GM23338 (cell line): Measurements from ENCODE around the gene TLR6. TPM values are rescaled to one million over a fixed set of nuclear protein-coding genes. Genes with fewer than 3 reads are reported as not detected.

Experiments used
- ATAC-seq: fragments of 200-7000 bp; cut with Tn5 transposase; 3 replicates; pipeline ENCODE4 v1.9.1; 2020
- DNase-seq: peaks from one replicate; pipeline ENCODE4 v3.0.0-alpha.2; 2015; ENCODE audit warnings: low spot score
- H2AFZ ChIP-seq: fragments of 200-600 bp; sonication (generic); 2 replicates; pipeline ENCODE4 v1.8.0; 2016; ENCODE audit warnings: antibody characterized with exemption, mild to moderate bottlenecking, moderate library complexity
- H3F3A ChIP-seq: fragments of 200-600 bp; sonication (generic); replicated peaks from 2 replicates; pipeline ENCODE4 v1.8.0; 2017; ENCODE audit warnings: antibody characterized with exemption, mixed run types, low read depth
- H3K27ac ChIP-seq: fragments of 200-600 bp; sonication (generic); 2 replicates; pipeline ENCODE4 v1.6.1; 2016; ENCODE audit warnings: low read depth
- H3K27me3 ChIP-seq: fragments of 200-600 bp; sonication (generic); 2 replicates; pipeline ENCODE4 v1.8.0; 2016; ENCODE audit warnings: mild to moderate bottlenecking, mixed run types, moderate library complexity; ENCODE audit not compliant: insufficient read depth
- H3K36me3 ChIP-seq: fragments of 200-600 bp; sonication (generic); 2 replicates; pipeline ENCODE4 v1.8.0; 2016; ENCODE audit warnings: mild to moderate bottlenecking; ENCODE audit not compliant: insufficient read depth
- H3K4me1 ChIP-seq: fragments of 200-600 bp; sonication (generic); 2 replicates; pipeline ENCODE4 v1.8.0; 2016; ENCODE audit warnings: mild to moderate bottlenecking, moderate library complexity; ENCODE audit not compliant: insufficient read depth
- H3K4me2 ChIP-seq: fragments of 200-600 bp; sonication (generic); 2 replicates; pipeline ENCODE4 v1.7.1; 2017; ENCODE audit warnings: mixed run types
- H3K4me3 ChIP-seq: fragments of 200-600 bp; sonication (generic); 2 replicates; pipeline ENCODE4 v1.6.1; 2016; ENCODE audit warnings: mixed run types
- H3K79me2 ChIP-seq: fragments of 200-600 bp; sonication (generic); replicated peaks from 2 replicates; pipeline ENCODE4 v1.8.0; 2017; ENCODE audit warnings: mild to moderate bottlenecking; ENCODE audit not compliant: insufficient read depth
- H3K9me2 ChIP-seq: fragments of 200-600 bp; sonication (generic); 2 replicates; pipeline ENCODE4 v1.8.0; 2017; ENCODE audit not compliant: insufficient read depth
- H4K20me1 ChIP-seq: fragments of 200-600 bp; sonication (generic); replicated peaks from 2 replicates; pipeline ENCODE4 v1.8.0; 2017; ENCODE audit warnings: mild to moderate bottlenecking; ENCODE audit not compliant: insufficient read depth
- H3K27ac Mint-ChIP-seq: 2 replicates; pipeline ENCODE4 v1.8.0; 2020; ENCODE audit warnings: inconsistent platforms, mild to moderate bottlenecking, moderate library complexity, mixed read lengths
- H3K27me3 Mint-ChIP-seq: 3 replicates; pipeline ENCODE4 v1.8.0; 2022; ENCODE audit warnings: low read depth, mild to moderate bottlenecking, moderate library complexity, mixed read lengths, inconsistent platforms; ENCODE audit not compliant: insufficient read depth, poor library complexity
- H3K36me3 Mint-ChIP-seq: 3 replicates; pipeline ENCODE4 v1.8.0; 2021; ENCODE audit warnings: low read depth, mild to moderate bottlenecking, inconsistent platforms, moderate library complexity, mixed read lengths
- H3K4me1 Mint-ChIP-seq: 3 replicates; pipeline ENCODE4 v1.8.0; 2020; ENCODE audit warnings: mild to moderate bottlenecking, inconsistent platforms, mixed read lengths
- H3K4me3 Mint-ChIP-seq: 3 replicates; pipeline ENCODE4 v1.8.0; 2021; ENCODE audit warnings: moderate library complexity, mild to moderate bottlenecking, inconsistent platforms, mixed read lengths
- H3K9me3 Mint-ChIP-seq: 3 replicates; pipeline ENCODE4 v1.8.0; 2020; ENCODE audit warnings: moderate library complexity, mild to moderate bottlenecking, inconsistent platforms, mixed read lengths
- CREB1 ChIP-seq: fragments of 250-450 bp; sonication (Bioruptor Pico); IDR thresholded peaks from 2 replicates; pipeline ENCODE4 v1.5.0; 2020; ENCODE audit warnings: low read depth, mild to moderate bottlenecking, moderate library complexity
- EZH2phosphoT487 ChIP-seq: fragments of 200-600 bp; sonication (generic); IDR thresholded peaks from one replicate; pipeline ENCODE4 v1.8.1; 2018; ENCODE audit warnings: antibody characterized with exemption; ENCODE audit not compliant: unreplicated experiment
- JUNB ChIP-seq: IDR thresholded peaks from one replicate; pipeline ENCODE4 v1.6.1; 2016; ENCODE audit warnings: antibody characterized with exemption; ENCODE audit not compliant: unreplicated experiment
- NANOG ChIP-seq: IDR thresholded peaks from 2 replicates; pipeline ENCODE4 v1.6.1; 2016; ENCODE audit warnings: antibody characterized with exemption, borderline replicate concordance
- ZNF331 ChIP-seq: fragments of 250-450 bp; sonication (Bioruptor Pico); IDR thresholded peaks from 2 replicates; pipeline ENCODE4 v1.5.0; 2020; ENCODE audit warnings: low read depth, mild to moderate bottlenecking, moderate library complexity
- polyA plus RNA-seq: library from polyadenylated mRNA; unstranded; fragments of >200 nt; fragmentation: Nextera tagmentation; extraction: Ambion mirVana; gene quantifications from 2 replicates; pipeline ENCODE4 v1.2.1, GENCODE V29; 2016
- total RNA-seq: library from RNA; depleted of rRNA; stranded (reverse); fragments of >200 nt; shearing (Covaris generic); gene quantifications from 2 replicates; pipeline ENCODE4 v1.2.3, GENCODE V29; 2014
- TF ChIP-seq, protein P1 (sequence below): fragments of 250-450 bp; sonication (Bioruptor Pico); IDR thresholded peaks from 2 replicates; pipeline ENCODE4 v1.5.0; 2020; ENCODE audit warnings: mild to moderate bottlenecking, moderate library complexity
- TF ChIP-seq, protein P2 (sequence below), 2 experiments: fragments of 200-600 bp in 1 of 2; sonication (generic) in 1 of 2; conservative IDR thresholded peaks; 2 replicates each; pipeline versions ENCODE4 v1.5.1 to v1.6.1; 2016 to 2017; ENCODE audit warnings: antibody characterized with exemption in 2 of 2, low read depth in 2 of 2, mild to moderate bottlenecking in 2 of 2, moderate library complexity in 1 of 2

Gene TLR6
- total and polyA plus RNA-seq, 2 experiments from 2014 or later: 0.14 TPM; not detected in 1

DNA sequence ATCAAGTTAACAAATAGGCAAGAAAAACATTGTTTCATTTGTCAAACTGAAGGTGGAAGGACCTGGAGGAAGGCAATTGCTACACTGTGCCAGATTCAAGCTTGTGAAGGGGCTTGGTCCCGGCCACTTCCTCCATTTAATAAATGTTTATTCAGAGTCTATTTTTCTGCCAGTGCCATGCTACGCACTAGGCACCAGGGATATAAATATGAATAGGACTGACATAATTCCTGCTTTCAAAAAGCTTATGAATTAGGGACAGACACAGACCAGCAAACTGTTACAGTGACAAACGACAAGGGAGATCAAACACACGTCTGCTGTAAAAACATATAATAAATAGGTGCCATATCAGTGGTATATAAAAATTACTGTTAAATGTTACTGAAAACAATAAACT, 571 bp downstream of the TLR6 start (continued):
- TF ChIP-seq, protein P1, sequence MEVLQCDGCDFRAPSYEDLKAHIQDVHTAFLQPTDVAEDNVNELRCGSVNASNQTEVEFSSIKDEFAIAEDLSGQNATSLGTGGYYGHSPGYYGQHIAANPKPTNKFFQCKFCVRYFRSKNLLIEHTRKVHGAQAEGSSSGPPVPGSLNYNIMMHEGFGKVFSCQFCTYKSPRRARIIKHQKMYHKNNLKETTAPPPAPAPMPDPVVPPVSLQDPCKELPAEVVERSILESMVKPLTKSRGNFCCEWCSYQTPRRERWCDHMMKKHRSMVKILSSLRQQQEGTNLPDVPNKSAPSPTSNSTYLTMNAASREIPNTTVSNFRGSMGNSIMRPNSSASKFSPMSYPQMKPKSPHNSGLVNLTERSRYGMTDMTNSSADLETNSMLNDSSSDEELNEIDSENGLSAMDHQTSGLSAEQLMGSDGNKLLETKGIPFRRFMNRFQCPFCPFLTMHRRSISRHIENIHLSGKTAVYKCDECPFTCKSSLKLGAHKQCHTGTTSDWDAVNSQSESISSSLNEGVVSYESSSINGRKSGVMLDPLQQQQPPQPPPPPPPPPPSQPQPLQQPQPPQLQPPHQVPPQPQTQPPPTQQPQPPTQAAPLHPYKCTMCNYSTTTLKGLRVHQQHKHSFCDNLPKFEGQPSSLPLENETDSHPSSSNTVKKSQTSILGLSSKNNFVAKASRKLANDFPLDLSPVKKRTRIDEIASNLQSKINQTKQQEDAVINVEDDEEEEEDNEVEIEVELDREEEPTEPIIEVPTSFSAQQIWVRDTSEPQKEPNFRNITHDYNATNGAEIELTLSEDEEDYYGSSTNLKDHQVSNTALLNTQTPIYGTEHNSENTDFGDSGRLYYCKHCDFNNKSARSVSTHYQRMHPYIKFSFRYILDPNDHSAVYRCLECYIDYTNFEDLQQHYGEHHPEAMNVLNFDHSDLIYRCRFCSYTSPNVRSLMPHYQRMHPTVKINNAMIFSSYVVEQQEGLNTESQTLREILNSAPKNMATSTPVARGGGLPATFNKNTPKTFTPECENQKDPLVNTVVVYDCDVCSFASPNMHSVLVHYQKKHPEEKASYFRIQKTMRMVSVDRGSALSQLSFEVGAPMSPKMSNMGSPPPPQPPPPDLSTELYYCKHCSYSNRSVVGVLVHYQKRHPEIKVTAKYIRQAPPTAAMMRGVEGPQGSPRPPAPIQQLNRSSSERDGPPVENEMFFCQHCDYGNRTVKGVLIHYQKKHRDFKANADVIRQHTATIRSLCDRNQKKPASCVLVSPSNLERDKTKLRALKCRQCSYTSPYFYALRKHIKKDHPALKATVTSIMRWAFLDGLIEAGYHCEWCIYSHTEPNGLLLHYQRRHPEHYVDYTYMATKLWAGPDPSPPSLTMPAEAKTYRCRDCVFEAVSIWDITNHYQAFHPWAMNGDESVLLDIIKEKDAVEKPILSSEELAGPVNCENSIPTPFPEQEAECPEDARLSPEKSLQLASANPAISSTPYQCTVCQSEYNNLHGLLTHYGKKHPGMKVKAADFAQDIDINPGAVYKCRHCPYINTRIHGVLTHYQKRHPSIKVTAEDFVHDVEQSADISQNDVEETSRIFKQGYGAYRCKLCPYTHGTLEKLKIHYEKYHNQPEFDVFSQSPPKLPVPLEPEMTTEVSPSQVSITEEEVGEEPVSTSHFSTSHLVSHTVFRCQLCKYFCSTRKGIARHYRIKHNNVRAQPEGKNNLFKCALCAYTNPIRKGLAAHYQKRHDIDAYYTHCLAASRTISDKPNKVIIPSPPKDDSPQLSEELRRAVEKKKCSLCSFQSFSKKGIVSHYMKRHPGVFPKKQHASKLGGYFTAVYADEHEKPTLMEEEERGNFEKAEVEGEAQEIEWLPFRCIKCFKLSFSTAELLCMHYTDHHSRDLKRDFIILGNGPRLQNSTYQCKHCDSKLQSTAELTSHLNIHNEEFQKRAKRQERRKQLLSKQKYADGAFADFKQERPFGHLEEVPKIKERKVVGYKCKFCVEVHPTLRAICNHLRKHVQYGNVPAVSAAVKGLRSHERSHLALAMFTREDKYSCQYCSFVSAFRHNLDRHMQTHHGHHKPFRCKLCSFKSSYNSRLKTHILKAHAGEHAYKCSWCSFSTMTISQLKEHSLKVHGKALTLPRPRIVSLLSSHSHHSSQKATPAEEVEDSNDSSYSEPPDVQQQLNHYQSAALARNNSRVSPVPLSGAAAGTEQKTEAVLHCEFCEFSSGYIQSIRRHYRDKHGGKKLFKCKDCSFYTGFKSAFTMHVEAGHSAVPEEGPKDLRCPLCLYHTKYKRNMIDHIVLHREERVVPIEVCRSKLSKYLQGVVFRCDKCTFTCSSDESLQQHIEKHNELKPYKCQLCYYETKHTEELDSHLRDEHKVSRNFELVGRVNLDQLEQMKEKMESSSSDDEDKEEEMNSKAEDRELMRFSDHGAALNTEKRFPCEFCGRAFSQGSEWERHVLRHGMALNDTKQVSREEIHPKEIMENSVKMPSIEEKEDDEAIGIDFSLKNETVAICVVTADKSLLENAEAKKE (CRISPR knock-in tag): no peak
- no peak for TF ChIP-seq EZH2phosphoT487
- no peak for TF ChIP-seq NANOG
- no peak for TF ChIP-seq ZNF331 (CRISPR knock-in tag)
- no peak for TF ChIP-seq JUNB

DNA sequence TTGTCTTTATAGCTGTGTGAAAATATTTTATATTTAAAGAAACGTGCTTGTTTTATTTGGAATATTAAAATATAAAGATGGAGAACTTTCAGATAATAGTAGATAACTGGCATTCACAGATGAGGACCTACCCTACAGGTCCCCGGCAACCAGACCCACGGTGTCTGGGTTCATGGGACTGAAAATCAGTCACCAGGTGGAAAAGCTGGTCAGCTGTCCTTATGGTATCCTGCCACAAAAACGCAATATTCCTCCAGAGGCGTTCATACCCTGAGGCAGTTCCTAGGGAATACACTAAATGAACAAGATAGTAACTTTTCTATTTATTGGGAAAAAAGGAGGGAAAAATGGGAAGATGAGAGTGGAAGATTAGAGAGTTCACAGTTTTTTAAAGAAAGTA, 1.2 kb downstream of the TLR6 start:
- ATAC-seq (no peak), DNase-seq (no peak)
- Mint-ChIP-seq H3K27ac (no peak overlapping the region), H3K36me3 (no peaks in the 10 kb centered on the region), H3K9me3 (peaks cover 6% of the 10 kb centered on the region; the same call in 2 of the 3 replicates), H3K4me1 (peaks cover 17% of the 10 kb centered on the region), H3K4me3 (no peak overlapping the region), H3K27me3 (peaks cover 6% of the 10 kb centered on the region)
- Histone ChIP-seq H3K27ac (no peak overlapping the region), H2AFZ (no peak overlapping the region), H3K79me2 (no peaks in the 10 kb centered on the region), H3K4me2 (no peak overlapping the region), H3K36me3 (no peaks in the 10 kb centered on the region), H3K4me1 (0 out of 2 replicates have a peak, but pooled peaks cover 4% of the 10 kb centered on the region), H3F3A (no peaks in the 10 kb centered on the region), H4K20me1 (no peaks in the 10 kb centered on the region), H3K4me3 (no peak overlapping the region), H3K27me3 (no peaks in the 10 kb centered on the region), H3K9me2 (no peaks in the 10 kb centered on the region)
- TF ChIP-seq JUNB (no peak), EZH2phosphoT487 (no peak), CREB1 (CRISPR knock-in tag) (no peak), ZNF331 (CRISPR knock-in tag) (no peak)
- TF ChIP-seq, protein P1 (CRISPR knock-in tag): no peak
- TF ChIP-seq, protein P2, sequence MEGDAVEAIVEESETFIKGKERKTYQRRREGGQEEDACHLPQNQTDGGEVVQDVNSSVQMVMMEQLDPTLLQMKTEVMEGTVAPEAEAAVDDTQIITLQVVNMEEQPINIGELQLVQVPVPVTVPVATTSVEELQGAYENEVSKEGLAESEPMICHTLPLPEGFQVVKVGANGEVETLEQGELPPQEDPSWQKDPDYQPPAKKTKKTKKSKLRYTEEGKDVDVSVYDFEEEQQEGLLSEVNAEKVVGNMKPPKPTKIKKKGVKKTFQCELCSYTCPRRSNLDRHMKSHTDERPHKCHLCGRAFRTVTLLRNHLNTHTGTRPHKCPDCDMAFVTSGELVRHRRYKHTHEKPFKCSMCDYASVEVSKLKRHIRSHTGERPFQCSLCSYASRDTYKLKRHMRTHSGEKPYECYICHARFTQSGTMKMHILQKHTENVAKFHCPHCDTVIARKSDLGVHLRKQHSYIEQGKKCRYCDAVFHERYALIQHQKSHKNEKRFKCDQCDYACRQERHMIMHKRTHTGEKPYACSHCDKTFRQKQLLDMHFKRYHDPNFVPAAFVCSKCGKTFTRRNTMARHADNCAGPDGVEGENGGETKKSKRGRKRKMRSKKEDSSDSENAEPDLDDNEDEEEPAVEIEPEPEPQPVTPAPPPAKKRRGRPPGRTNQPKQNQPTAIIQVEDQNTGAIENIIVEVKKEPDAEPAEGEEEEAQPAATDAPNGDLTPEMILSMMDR (conservative IDR thresholded peaks at IDR 0.05; ENCODE audit: low read depth in 2 of 2): no peak
